Activated CD4-positive, alpha-beta memory T cell treated with anti-CD3 and anti-CD28 coated beads, Interleukin-2, amount 10 ng/mL, durations not matched to agents 7 days and 5 days (primary cell): Measurements from ENCODE around the gene CDH8. TPM values are rescaled to one million over a fixed set of nuclear protein-coding genes. Genes with fewer than 3 reads are reported as not detected.

Experiments used
- CTCF ChIA-PET: fragments of 350-600 bp; sonication (Branson Sonifier 250); formaldehyde crosslinking; loops from one replicate; lab custom pipeline; 2021; ENCODE audit warnings: antibody characterized with exemption, inconsistent platforms; lab: Charles Lee
- POLR2A ChIA-PET: fragments of 350-600 bp; sonication (Branson Sonifier 250); formaldehyde crosslinking; loops from one replicate; lab custom pipeline; 2021; ENCODE audit warnings: antibody characterized with exemption; lab: Charles Lee
- DNase-seq: peaks from one replicate; pipeline ENCODE4 v3.0.0-alpha.2; 2020
- H3K27ac Mint-ChIP-seq: one replicate; pipeline ENCODE4 v1.8.0; 2021; ENCODE audit warnings: mild to moderate bottlenecking, mixed read lengths
- H3K27me3 Mint-ChIP-seq: one replicate; pipeline ENCODE4 v1.8.0; 2021; ENCODE audit warnings: mixed read lengths
- H3K36me3 Mint-ChIP-seq: one replicate; pipeline ENCODE4 v1.8.0; 2021; ENCODE audit warnings: low read depth, mixed read lengths
- H3K4me1 Mint-ChIP-seq: one replicate; pipeline ENCODE4 v1.8.0; 2021; ENCODE audit warnings: mixed read lengths
- H3K4me3 Mint-ChIP-seq: one replicate; pipeline ENCODE4 v1.8.0; 2021; ENCODE audit warnings: mild to moderate bottlenecking, mixed read lengths
- H3K9me3 Mint-ChIP-seq: one replicate; pipeline ENCODE4 v1.8.0; 2021; ENCODE audit warnings: mixed read lengths
- total RNA-seq, 2 experiments: library from RNA; stranded (reverse); gene quantifications; one replicate each; pipeline ENCODE4 v1.2.3, GENCODE V29; 2021

CDH8 gene
- total RNA-seq, 2 experiments from 2014 or later: not detected

DNA sequence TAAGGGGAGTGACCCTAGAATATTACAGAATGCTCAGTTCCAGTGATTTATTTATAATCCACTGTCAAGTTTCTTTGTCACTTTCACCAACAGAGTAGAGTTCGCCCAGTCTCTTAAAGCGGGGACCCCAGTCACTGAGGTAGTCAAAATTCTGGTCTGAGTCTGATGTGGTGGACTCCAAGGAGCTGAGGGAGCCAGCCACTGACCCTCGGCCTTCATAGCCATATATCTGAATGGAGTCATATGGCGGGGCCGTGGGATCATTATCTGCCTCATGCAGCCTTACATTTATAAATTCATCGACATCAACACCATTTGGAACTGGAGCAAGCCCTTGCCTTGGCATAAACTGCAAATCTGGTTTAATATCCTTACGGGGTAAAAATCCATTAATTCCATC is 382.7 kb downstream of the CDH8 start:
- Mint-ChIP-seq H3K4me1 (no peaks in the 10 kb centered on the region), H3K27me3 (no peaks in the 10 kb centered on the region), H3K27ac (no peak overlapping the region), H3K36me3 (no peaks in the 10 kb centered on the region), H3K9me3 (peaks cover 19% of the 10 kb centered on the region), H3K4me3 (no peak overlapping the region)
- DNase-seq: no peak
- ChIA-PET CTCF (no interaction called here), POLR2A (no interaction called here)

DNA sequence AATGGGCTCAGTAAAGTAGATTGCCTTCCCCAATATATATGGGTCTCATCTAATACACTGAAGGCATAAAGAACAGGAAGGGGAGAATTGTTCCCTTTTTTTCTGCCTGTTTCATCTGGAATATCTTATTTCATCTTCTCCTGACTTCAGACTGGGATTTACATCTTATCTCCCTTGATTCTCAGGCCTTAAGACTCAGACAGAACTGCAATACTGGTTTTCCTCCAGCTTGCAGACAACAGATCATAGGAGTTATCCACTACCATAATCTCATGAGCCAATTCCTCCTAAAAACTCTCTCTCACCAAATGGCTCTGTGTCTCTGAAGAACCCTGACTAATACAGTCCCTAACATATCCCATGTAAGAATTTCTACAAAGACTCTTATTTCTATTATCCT is 390.7 kb downstream of the CDH8 start:
- ChIA-PET POLR2A (no interaction called here), CTCF (no interaction called here)
- DNase-seq: no peak
- Mint-ChIP-seq H3K4me3 (no peak overlapping the region), H3K9me3 (peaks cover 17% of the 10 kb centered on the region), H3K4me1 (no peaks in the 10 kb centered on the region), H3K27ac (no peak overlapping the region), H3K36me3 (no peaks in the 10 kb centered on the region), H3K27me3 (no peaks in the 10 kb centered on the region)

DNA sequence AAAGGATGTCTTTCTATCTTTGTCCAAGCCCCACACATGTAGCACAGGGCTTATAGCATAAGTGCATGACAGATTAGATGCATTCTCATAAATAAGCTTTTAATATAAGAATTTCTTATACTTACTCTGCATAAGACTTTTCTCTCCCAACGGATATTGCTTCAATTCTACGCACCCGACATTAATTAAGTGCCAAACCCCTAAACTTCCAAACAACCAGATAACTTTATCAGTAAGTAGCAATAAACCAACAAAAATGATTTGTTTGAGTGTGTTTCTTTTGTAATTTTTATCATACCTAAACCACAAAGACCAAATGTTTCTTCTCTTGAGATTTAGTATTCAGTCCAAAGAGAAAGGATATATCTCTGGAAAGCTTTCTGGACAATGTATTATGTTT is 391.5 kb downstream of the CDH8 start:
- ChIA-PET POLR2A (no interaction called here), CTCF (no interaction called here)
- no peak for DNase-seq
- Mint-ChIP-seq H3K4me3 (no peak overlapping the region), H3K9me3 (peaks cover 17% of the 10 kb centered on the region), H3K36me3 (no peaks in the 10 kb centered on the region), H3K27ac (no peak overlapping the region), H3K27me3 (no peaks in the 10 kb centered on the region), H3K4me1 (no peaks in the 10 kb centered on the region)

DNA sequence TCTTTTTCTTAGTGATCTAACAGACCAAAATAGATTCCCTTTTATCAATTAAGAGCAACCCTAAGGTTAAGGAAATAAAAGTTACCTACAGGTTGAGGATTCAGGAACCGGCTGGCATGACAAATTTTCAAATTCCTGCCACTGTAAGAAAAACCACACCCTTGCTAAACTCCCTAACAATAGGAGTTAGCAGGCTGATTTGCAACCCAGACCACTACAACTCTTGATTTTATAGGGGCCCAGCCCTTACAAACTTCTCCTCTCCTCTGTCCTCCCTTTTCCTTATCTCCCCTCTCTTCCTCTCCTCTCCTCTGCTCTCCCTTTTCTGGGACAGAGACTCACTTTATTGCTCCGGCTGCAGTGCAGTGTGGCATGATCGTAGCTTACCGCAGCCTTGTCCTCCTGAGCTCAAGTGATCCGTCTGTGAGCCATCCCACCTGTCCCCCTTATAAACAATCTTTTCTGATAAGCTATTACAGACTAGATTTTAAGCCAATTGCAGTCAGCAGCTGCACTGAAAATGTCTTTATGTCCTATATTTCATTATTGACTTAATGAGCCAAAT is 418.9 kb downstream of the CDH8 start:
- CTCF ChIA-PET: no interaction called here
- H3K4me3 Mint-ChIP-seq: no peak overlapping the region
- H3K27me3 Mint-ChIP-seq: no peaks in the 10 kb centered on the region
- peaks cover 5% of the 10 kb centered on the region for H3K9me3 Mint-ChIP-seq
- no peaks in the 10 kb centered on the region for H3K36me3 Mint-ChIP-seq
- DNase-seq: no peak
- H3K4me1 Mint-ChIP-seq: no peaks in the 10 kb centered on the region
- H3K27ac Mint-ChIP-seq: no peak overlapping the region
- POLR2A ChIA-PET: no interaction called here

DNA sequence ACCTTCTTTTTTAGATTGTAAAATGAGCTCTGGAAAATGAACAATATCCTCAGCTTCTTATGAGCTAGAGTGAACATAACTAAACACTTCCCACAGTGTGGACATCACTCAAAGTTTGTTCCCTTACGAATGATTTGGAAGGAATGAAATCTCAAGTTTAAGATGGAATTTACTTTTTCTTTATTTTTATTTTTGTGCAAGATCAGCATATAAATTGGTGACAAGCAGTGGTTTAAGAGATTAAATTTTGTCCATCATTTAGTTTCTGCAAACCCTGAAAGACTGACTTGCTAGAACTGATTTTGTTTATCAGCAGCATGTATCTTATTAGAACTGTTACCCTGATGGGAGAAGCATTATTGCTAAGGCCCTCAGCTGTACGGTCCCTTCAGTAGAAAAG is 420.1 kb downstream of the CDH8 start:
- no peaks in the 10 kb centered on the region for H3K4me1 Mint-ChIP-seq
- H3K9me3 Mint-ChIP-seq: peaks cover 7% of the 10 kb centered on the region
- H3K4me3 Mint-ChIP-seq: no peak overlapping the region
- ChIA-PET CTCF (no interaction called here), POLR2A (no interaction called here)
- H3K27ac Mint-ChIP-seq: no peak overlapping the region
- no peaks in the 10 kb centered on the region for H3K27me3 Mint-ChIP-seq
- H3K36me3 Mint-ChIP-seq: no peaks in the 10 kb centered on the region
- no peak for DNase-seq

DNA sequence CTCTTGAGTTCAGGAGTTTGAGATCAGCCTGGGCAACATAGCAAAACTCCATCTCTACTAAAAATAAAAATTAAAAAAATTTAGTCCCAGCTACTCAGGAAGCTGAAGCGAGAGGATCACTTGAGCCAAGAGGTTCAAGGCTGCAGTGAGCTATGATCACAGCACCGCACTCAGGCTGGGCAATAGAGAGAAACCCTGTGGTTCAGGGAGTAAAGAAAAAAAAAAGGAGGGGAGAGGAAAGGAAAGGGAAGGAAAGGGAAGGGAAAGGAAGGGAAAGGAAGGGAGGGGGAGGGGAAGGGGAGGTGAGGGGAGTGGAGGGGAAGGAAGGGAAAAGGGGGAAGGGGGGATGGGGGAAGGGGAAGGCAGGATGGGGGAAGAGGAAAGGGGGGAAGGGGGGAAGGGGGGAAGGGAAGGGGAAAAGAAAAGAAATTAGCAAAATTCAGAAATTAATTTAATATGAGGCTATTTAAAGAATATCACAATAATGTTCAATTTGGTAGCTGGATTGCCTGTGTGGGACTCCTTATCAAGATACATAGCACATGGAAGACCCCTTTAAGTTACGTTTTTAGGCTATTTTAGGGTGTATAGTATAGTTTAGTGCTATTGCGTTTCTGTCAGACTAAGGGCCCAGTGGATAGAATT is 424.3 kb downstream of the CDH8 start:
- CTCF ChIA-PET: no interaction called here
- H3K36me3 Mint-ChIP-seq: no peaks in the 10 kb centered on the region
- no peak overlapping the region for H3K4me3 Mint-ChIP-seq
- H3K27me3 Mint-ChIP-seq: no peaks in the 10 kb centered on the region
- DNase-seq: no peak
- POLR2A ChIA-PET: no interaction called here
- H3K27ac Mint-ChIP-seq: no peak overlapping the region
- H3K9me3 Mint-ChIP-seq: peaks cover 21% of the 10 kb centered on the region
- H3K4me1 Mint-ChIP-seq: no peaks in the 10 kb centered on the region

DNA sequence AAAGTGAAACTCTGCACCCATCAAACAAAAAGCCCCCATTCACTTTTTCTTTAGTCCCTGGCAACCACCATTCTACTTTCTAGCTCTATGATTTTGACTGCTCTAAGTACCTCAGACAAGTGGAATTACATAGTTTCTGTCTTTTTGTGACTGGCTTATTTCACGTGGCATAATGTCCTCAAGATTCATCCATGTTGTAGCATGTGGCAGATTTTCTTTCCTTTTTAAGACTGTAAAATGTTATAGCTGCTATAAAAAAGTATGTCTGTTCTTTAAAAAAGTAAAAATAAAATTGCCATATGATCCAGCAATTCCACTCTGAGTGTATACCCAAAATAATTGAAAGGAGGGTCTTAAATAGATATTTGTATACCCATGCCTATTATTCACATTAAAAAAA is 429.7 kb downstream of the CDH8 start:
- POLR2A ChIA-PET: no interaction called here
- Mint-ChIP-seq H3K27me3 (no peaks in the 10 kb centered on the region), H3K27ac (no peak overlapping the region), H3K36me3 (no peaks in the 10 kb centered on the region), H3K9me3 (peaks cover 31% of the 10 kb centered on the region), H3K4me1 (no peaks in the 10 kb centered on the region), H3K4me3 (no peak overlapping the region)
- CTCF ChIA-PET: no interaction called here
- no peak for DNase-seq
